Measurements from ENCODE around the gene SOX12.

GRCh38 chr20:346033-346639 is 20.8 kb downstream of the SOX12 start:
- TF ChIP-seq CTCF (IDR thresholded peaks at IDR 0.05; ENCODE audit: insufficient read depth, low read depth, low read length) (no peak), EZH2 (IDR thresholded peaks at IDR 0.05; ENCODE audit: insufficient read depth, low read length) (no peak)

Data from astrocyte (in vitro differentiated cells and primary cell).